ENCODE results near the gene BECN2. TPM values are rescaled to one million over a fixed set of nuclear protein-coding genes. Genes with fewer than 3 reads are reported as not detected.

The BECN2 gene
- total and polyA plus RNA-seq, 12 donors, result not detected

DNA sequence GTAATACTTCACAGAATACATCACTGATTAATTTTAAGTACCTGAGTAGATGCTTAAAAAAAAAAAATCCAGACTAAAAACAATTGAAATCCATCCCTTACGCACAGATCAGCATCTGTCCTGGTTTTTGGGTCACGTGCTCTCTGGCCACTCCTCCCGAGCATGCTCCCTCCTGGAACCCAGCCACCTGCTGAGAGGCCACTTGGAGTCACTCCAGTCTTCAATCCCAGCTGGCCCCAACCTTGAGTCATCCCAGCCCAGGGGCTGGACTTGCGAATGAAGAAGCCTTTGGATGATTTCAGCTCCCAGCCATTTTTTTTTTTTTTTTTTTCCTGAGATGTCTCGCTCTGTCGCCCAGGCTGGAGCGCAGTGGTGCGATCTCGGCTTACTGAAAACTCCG, 32.5 kb downstream of the BECN2 start:
- no peak overlapping the region for H3K4me3 ChIP-seq
- intact Hi-C loops (cut with DNase I), result loop anchor here in 1 of 2 donors (10.0 kb wide), 1 partner anchor 85 kb away; no protein-coding TSS in a partner anchor
- 32 to 59% (median 50%) methylated on average over 10 of the region's 10 CpGs for WGBS, 4 donors
- H3K36me3 ChIP-seq (replicated peaks in 1 of 2), result no peaks in the 10 kb centered on the region
- H3K9me3 ChIP-seq (replicated peaks in 1 of 3), result no peaks in the 10 kb centered on the region
- peak; percentile 92 to 97 (median 95) for DNase-seq
- no peak for TF ChIP-seq POLR2A (IDR thresholded peaks at IDR 0.05)
- TF ChIP-seq CTCF (IDR thresholded peaks at IDR 0.05), result no peak
- no peak overlapping the region for H3K27ac ChIP-seq
- peaks cover 0 to 3% of the 10 kb centered on the region in 2 donors for H3K4me1 ChIP-seq (replicated peaks in 1 of 2)
- H3K27me3 ChIP-seq, result no peaks in the 10 kb centered on the region

- H3K9me3 ChIP-seq (replicated peaks in 1 of 3), result no peaks in the 10 kb centered on the region
- intact Hi-C loops (cut with DNase I), result loop anchor here in 1 of 2 donors (10.0 kb wide), 1 partner anchor 88 kb away; no protein-coding TSS in a partner anchor
Observed at GRCh38 chr1:241992734-241993133, 35.2 kb downstream of the BECN2 start.

DNA sequence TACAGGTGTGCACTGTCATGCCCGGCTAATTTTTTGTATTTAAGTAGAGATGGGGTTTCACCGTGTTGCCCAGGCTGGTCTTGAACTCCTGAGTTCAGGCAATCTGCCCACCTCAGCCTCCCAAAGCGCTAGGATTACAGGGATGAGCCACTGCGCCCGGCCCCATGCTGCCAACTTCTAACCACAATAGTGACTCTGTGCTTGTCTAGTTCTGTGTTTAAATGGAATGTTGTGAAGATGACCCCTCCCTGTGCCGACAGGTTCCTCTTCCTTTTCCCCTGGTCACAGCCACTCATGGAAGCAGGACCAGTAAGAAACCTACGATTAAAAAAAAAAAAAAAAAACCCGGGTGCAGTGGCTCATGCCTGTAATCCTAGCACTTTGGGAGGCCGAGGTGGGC, 36.6 kb downstream of the BECN2 start:
- WGBS, 4 donors, result 76 to 94% (median 87%) methylated on average over 8 to 9 of the region's 9 CpGs
- Histone ChIP-seq H3K27me3 (no peaks in the 10 kb centered on the region), H3K4me1 (replicated peaks in 1 of 2) (peaks cover 0 to 10% of the 10 kb centered on the region in 2 donors), H3K4me3 (no peak overlapping the region), H3K9me3 (replicated peaks in 1 of 3) (no peaks in the 10 kb centered on the region), H3K36me3 (replicated peaks in 1 of 2) (no peaks in the 10 kb centered on the region), H3K27ac (no peak overlapping the region)
- intact Hi-C loops (cut with DNase I), result loop anchor here in 1 of 2 donors (10.0 kb wide), 1 partner anchor 89 kb away; no protein-coding TSS in a partner anchor
- no peak for DNase-seq
- TF ChIP-seq POLR2A (IDR thresholded peaks at IDR 0.05) (no peak), CTCF (IDR thresholded peaks at IDR 0.05) (no peak)

More at GRCh38 chr1:241992734-241993133, 35.2 kb downstream of the BECN2 start:
- H3K27me3 ChIP-seq, result no peaks in the 10 kb centered on the region
- DNase-seq, result no peak
- peaks cover 0 to 3% of the 10 kb centered on the region in 2 donors for H3K4me1 ChIP-seq (replicated peaks in 1 of 2)
- no peak overlapping the region for H3K27ac ChIP-seq
- H3K36me3 ChIP-seq (replicated peaks in 1 of 2), result no peaks in the 10 kb centered on the region
- 92 to 99% (median 95%) methylated on average over 5 of the region's 5 CpGs for WGBS, 4 donors
- TF ChIP-seq CTCF (IDR thresholded peaks at IDR 0.05) (no peak), POLR2A (IDR thresholded peaks at IDR 0.05) (no peak)
- H3K4me3 ChIP-seq, result no peak overlapping the region

DNA sequence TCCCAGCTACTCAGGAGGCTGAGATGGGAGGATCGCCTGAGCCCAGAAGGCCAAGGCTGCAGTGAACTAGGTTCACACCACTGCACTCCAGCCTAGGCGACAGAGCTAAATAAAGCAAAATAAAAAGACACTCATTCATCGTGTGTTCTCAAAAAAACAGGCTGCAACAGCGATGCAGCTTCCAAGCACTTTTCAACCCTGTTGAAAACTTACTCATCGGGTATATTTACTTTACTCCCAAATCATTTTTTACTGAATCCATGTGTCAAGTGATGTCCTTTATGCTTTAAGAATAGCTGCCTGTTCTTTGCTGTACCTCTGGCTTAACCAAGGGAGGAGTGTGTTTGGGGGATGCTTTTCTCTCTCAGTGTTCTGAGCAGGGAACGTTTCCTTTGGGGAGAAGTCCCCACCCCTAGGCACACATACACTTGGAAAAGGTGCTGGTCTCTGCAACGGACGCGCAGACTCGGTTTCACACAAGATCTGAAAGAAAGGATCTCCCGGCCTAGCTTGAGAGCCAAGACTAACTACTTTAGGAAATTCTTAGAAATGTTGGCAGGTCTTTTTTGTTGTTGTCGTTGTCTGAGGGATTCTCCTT, 39.9 kb downstream of the BECN2 start:
- no peak for DNase-seq
- Histone ChIP-seq H3K4me1 (replicated peaks in 1 of 2) (peaks cover 0 to 7% of the 10 kb centered on the region in 2 donors), H3K27ac (no peak overlapping the region), H3K36me3 (replicated peaks in 1 of 2) (no peaks in the 10 kb centered on the region), H3K27me3 (no peaks in the 10 kb centered on the region), H3K4me3 (no peak overlapping the region), H3K9me3 (replicated peaks in 1 of 3) (no peaks in the 10 kb centered on the region)
- intact Hi-C loops (cut with DNase I), result loop anchor here in 1 of 2 donors (10.0 kb wide), 1 partner anchor 93 kb away; no protein-coding TSS in a partner anchor
- WGBS, 4 donors, result 84 to 87% (median 85%) methylated on average over 12 of the region's 12 CpGs
- TF ChIP-seq POLR2A (IDR thresholded peaks at IDR 0.05), result no peak
